Heart left ventricle (tissue), 16 donors: ENCODE data around the gene NMNAT2. TPM values are rescaled to one million over a fixed set of nuclear protein-coding genes. Genes with fewer than 3 reads are reported as not detected.

Experiments
- ATAC-seq, 4 donors: fragments of 200-7000 bp; cut with Tn5 transposase; one replicate each; pipeline ENCODE4 v1.9.1; 2020 to 2022; ENCODE audit warnings: moderate library complexity in 4 of 4, mild to moderate bottlenecking in 3 of 4, moderate number of reproducible peaks in 1 of 4
- DNase-seq, 5 donors: peaks; one replicate each; pipeline ENCODE4 v3.0.0-alpha.2; 2020
- H3K27ac ChIP-seq, 12 donors: fragments of 200-600 bp; sonication (generic) in 4 of 12; one replicate each; pipeline versions ENCODE4 v1.5.0 to v1.8.0; 2016 to 2022; ENCODE audit warnings: mild to moderate bottlenecking in 2 of 12
- H3K27me3 ChIP-seq, 9 donors: fragments of 200-600 bp; sonication (generic) in 2 of 9; one replicate each; pipeline versions ENCODE4 v1.5.1 to v1.8.0; 2016 to 2022; ENCODE audit warnings: mild to moderate bottlenecking in 3 of 9
- H3K36me3 ChIP-seq, 9 donors: fragments of 200-600 bp; sonication (generic) in 2 of 9; one replicate each; pipeline versions ENCODE4 v1.5.0 to v1.8.0; 2018 to 2022; ENCODE audit warnings: mild to moderate bottlenecking in 2 of 9
- H3K4me1 ChIP-seq, 12 donors: fragments of 200-600 bp; sonication (generic) in 4 of 12; one replicate each; pipeline versions ENCODE4 v1.5.0 to v1.8.0; 2016 to 2022; ENCODE audit warnings: mild to moderate bottlenecking in 3 of 12
- H3K4me3 ChIP-seq, 12 donors: fragments of 200-600 bp; sonication (generic) in 4 of 12; one replicate each; pipeline versions ENCODE4 v1.5.0 to v1.8.0; 2017 to 2022; ENCODE audit warnings: mild to moderate bottlenecking in 9 of 12, moderate library complexity in 4 of 12
- H3K9me3 ChIP-seq, 12 donors: fragments of 200-600 bp; sonication (generic) in 4 of 12; one replicate each; pipeline versions ENCODE4 v1.5.0 to v1.8.0; 2016 to 2022; ENCODE audit warnings: mild to moderate bottlenecking in 1 of 12
- CTCF ChIP-seq, 12 donors: fragments of 200-600 bp; sonication (generic) in 4 of 12; IDR thresholded peaks; one replicate each; pipeline versions ENCODE4 v1.5.0 to v1.8.0; 2018 to 2022; ENCODE audit warnings: antibody characterized with exemption in 12 of 12, mild to moderate bottlenecking in 5 of 12
- POLR2A ChIP-seq, 2 donors: fragments of 450-650 bp; IDR thresholded peaks; one replicate each; pipeline ENCODE4 v1.6.1; 2017; ENCODE audit warnings: antibody characterized with exemption in 2 of 2, mild to moderate bottlenecking in 2 of 2, moderate library complexity in 2 of 2
- WGBS, 4 donors: extraction: QIAGEN DNeasy Blood & Tissue Kit in 2 of 4; methylation state at CpG; one replicate each; pipeline versions ENCODE4 v1.1.5 to v1.1.7; 2013 to 2018; 5-methylcytosine and 5-hydroxymethylcytosine counted together
- intact Hi-C, 10 donors: fragments of 100-400 bp; cut with DNase I; formaldehyde crosslinking; loops; one replicate each; pipeline versions ENCODE4 v1.11.1 to v1.14.2; 2022
- polyA plus RNA-seq, 2 donors: library from polyadenylated mRNA; stranded (reverse); fragments of 200-250 nt; gene quantifications; one replicate each; pipeline ENCODE4 v1.2.3, GENCODE V29; 2013
- total RNA-seq, 9 donors: library from RNA; depleted of rRNA in 2 of 9; stranded (reverse); fragments of >200 nt in 2 of 9; fragmentation: NEBNext Ultra II Directional in 3 of 9; extraction: Animal tissue kit (Norgen Biotek cat#: 25700) in 3 of 9; gene quantifications; one replicate each; pipeline versions ENCODE4 v1.1.0 to v1.2.4, GENCODE V29; 2016 to 2023
- donor health status: ischemic (EF 13 %, LVEDD 7.1; RV severe dilation, severe dysfunction).
- donor health status: healthy with polysubstance abuse.
- donor health status: DM: no; HTN: yes; CAD: no.
- donor health status: DM: no; HTN: no; CAD: no.
- donor health status: ischemic (EF 25% LVEDD 6.9; RV normal size, moderate dysfunction).
- donor health status: ischemic (EF 25% LVEDD 5.7; RV mildly dilated, moderate dysfunction).
- donor health status: healthy.
- donor health status: DM: yes; HTN: yes; CAD: no.
- donor health status: ischemic (EF 35%, LVEDD 5.7; RV mildly dilated, moderate dysfunction).
- donor health status: nonischemic (EF 11% LVEDD 7.7; RV severe dilation, severe dysfunction).
- donor health status: DM: yes; HTN: yes; CAD: no.
- donor health status: PGD.
- donor health status: ischemic (EF 29% LVEDD 5.4; RV normal size, mild dysfunction).
- donor health status: nonischemic (EF 23%, LVEDD 6.1; RV moderate dilation, normal function).

Gene NMNAT2
- total and polyA plus RNA-seq, 11 donors = 0.53 to 5.1 (median 1.9) TPM

- H3K27ac ChIP-seq = peak overlapping the region in 6 of 12 donors; percentile 10 to 84 (median 24)
- DNase-seq (no peak), ATAC-seq (peak in 1 of 4 donors; percentile 11)
- TF ChIP-seq CTCF (IDR thresholded peaks at IDR 0.05) (no peak), POLR2A (IDR thresholded peaks at IDR 0.05) (no peak)
- 55 to 63% (median 60%) methylated on average over 6 of the region's 6 CpGs for WGBS, 4 donors
- H3K36me3 ChIP-seq = no peaks in the 10 kb centered on the region
- H3K4me3 ChIP-seq = no peak overlapping the region
- intact Hi-C loops = loop anchor here in 7 of 10 donors (1.0 to 5.0 kb wide), 4 partner anchors 33 to 354 kb away; no protein-coding TSS in a partner anchor
- peaks cover 0 to 41% (median 28%) of the 10 kb centered on the region in 12 donors for H3K4me1 ChIP-seq
- no peaks in the 10 kb centered on the region for H3K27me3 ChIP-seq
- no peaks in the 10 kb centered on the region for H3K9me3 ChIP-seq
Observed at GRCh38 chr1:183315991-183316758, 102.0 kb downstream of the NMNAT2 start.

- no peak overlapping the region for H3K4me3 ChIP-seq
- no peak for ATAC-seq
- 93 to 99% (median 97%) methylated on average over 3 of the region's 3 CpGs for WGBS, 4 donors
Observed at GRCh38 chr1:183313063-183313462, 105.1 kb downstream of the NMNAT2 start.

DNA sequence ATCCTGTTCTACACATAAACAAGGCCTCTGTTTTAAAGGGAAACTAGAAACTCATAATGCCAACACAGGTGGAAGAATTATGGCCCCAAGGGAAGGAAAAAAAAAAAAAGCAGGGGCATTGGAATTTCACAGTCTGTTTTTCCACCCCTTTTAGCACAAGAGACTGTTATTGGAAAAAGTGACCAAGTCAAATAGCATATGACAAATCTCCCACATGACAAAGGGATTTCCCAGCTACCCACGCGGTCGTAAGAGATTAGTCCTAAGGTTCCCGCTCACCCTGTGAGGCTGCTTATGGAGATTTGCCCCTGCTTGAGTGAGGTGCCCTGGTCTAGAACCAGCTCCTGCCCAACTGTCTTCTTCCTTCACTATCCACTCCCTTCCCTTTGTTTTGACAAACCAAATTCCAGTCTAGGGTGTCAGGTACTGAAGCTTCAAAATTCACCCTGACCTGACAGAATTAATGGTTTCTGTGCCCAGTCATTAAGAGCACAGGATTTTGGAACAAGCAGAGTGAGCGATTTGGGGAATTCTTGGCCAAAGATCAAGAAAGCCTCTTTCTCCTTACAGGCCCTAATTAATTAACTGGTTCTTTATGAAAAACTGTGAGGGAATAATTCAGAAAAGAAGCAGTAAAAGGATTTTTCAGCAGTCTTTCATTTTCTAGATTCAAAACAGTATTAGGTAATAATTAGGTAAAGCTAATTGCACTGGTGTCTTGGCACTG, 107.3 kb downstream of the NMNAT2 start:
- TF ChIP-seq POLR2A (IDR thresholded peaks at IDR 0.05) = no peak
- no peak for TF ChIP-seq CTCF (IDR thresholded peaks at IDR 0.05)
- peak overlapping the region in 8 of 12 donors; percentile 18 to 75 (median 50) for H3K27ac ChIP-seq
- ATAC-seq (peak in 3 of 4 donors; percentile 14 to 41 (median 20)), DNase-seq (no peak)
- no peak overlapping the region for H3K4me3 ChIP-seq
- no peaks in the 10 kb centered on the region for H3K9me3 ChIP-seq
- 59 to 62% (median 60%) methylated on average over 5 of the region's 5 CpGs for WGBS, 4 donors
- intact Hi-C loops = no loop called here
- H3K4me1 ChIP-seq = peaks cover 0 to 53% (median 35%) of the 10 kb centered on the region in 12 donors
- H3K36me3 ChIP-seq = no peaks in the 10 kb centered on the region
- H3K27me3 ChIP-seq = no peaks in the 10 kb centered on the region

More at GRCh38 chr1:183313063-183313462, 105.1 kb downstream of the NMNAT2 start:
- peaks cover 0 to 48% (median 29%) of the 10 kb centered on the region in 12 donors for H3K4me1 ChIP-seq
- TF ChIP-seq CTCF (IDR thresholded peaks at IDR 0.05) (no peak), POLR2A (IDR thresholded peaks at IDR 0.05) (no peak)
- H3K27ac ChIP-seq = no peak overlapping the region
- no peaks in the 10 kb centered on the region for H3K9me3 ChIP-seq
- no peaks in the 10 kb centered on the region for H3K36me3 ChIP-seq
- no peaks in the 10 kb centered on the region for H3K27me3 ChIP-seq
- DNase-seq = no peak
- intact Hi-C loops = no loop called here

DNA sequence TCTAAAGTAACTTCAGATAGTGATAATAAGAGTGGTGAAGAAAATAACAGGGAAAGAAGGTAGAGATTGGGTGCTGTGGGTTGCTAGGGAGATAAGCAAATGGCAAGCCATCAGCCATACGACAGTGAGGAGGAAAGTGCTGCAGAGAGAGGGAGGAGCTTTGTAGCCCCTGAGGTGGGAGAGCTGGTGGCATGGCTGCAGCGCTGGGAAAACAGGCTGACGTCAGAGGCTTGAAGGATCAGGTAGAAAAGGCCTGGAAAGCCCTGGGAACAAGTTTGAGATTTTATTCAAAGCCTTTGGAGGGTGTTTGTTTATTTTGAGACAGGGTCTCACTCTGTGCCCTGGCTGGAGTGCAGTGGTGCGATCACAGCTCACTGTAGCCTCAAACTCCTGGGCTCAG, 109.5 kb downstream of the NMNAT2 start:
- ATAC-seq = no peak
- H3K9me3 ChIP-seq = no peaks in the 10 kb centered on the region
- H3K27ac ChIP-seq = peak overlapping the region in 3 of 12 donors; percentile 1 to 27 (median 13)
- no peak overlapping the region for H3K4me3 ChIP-seq
- intact Hi-C loops = no loop called here
- H3K4me1 ChIP-seq = peaks cover 0 to 71% (median 51%) of the 10 kb centered on the region in 12 donors
- DNase-seq = no peak
- no peak for TF ChIP-seq CTCF (IDR thresholded peaks at IDR 0.05)
- no peak for TF ChIP-seq POLR2A (IDR thresholded peaks at IDR 0.05)
- 92 to 97% (median 94%) methylated on average over 4 of the region's 4 CpGs for WGBS, 4 donors
- no peaks in the 10 kb centered on the region for H3K27me3 ChIP-seq
- H3K36me3 ChIP-seq = no peaks in the 10 kb centered on the region
